Upper lobe of left lung (tissue), 4 donors: Measurements from ENCODE around the gene ITGB3.

ENCODE experiments used
- CTCF ChIP-seq, 6 experiments: fragments of 450-650 bp in 4 of 6; fragments of 200-600 bp in 2 of 6; sonication (generic) in 2 of 6; IDR thresholded peaks; one replicate each; pipeline ENCODE4 v1.5.1; 2016 to 2019; ENCODE audit warnings: antibody characterized with exemption in 6 of 6
- POLR2AphosphoS5 ChIP-seq, 2 donors: sonication (generic); formaldehyde crosslinking; IDR thresholded peaks; one replicate each; pipeline ENCODE4 v1.5.1; 2017; ENCODE audit warnings: antibody characterized with exemption in 2 of 2

- TF ChIP-seq POLR2AphosphoS5 (IDR thresholded peaks at IDR 0.05) (no peak), CTCF (IDR thresholded peaks at IDR 0.05) (no peak)
Measured at GRCh38 chr17:47290870-47291241, 37.2 kb downstream of the ITGB3 start.
